Islet precursor cell (in vitro differentiated cells): ENCODE results near the gene CABP7.
"Not testable (repeated sequence)": the region's sequence is repeated elsewhere in the genome, so short reads cannot be mapped to it uniquely, and the experiment has no call there.

ENCODE experiments used
- DNase-seq: peaks from one replicate; pipeline ENCODE4 v3.0.0-alpha.2; 2018

CABP7 gene

DNA sequence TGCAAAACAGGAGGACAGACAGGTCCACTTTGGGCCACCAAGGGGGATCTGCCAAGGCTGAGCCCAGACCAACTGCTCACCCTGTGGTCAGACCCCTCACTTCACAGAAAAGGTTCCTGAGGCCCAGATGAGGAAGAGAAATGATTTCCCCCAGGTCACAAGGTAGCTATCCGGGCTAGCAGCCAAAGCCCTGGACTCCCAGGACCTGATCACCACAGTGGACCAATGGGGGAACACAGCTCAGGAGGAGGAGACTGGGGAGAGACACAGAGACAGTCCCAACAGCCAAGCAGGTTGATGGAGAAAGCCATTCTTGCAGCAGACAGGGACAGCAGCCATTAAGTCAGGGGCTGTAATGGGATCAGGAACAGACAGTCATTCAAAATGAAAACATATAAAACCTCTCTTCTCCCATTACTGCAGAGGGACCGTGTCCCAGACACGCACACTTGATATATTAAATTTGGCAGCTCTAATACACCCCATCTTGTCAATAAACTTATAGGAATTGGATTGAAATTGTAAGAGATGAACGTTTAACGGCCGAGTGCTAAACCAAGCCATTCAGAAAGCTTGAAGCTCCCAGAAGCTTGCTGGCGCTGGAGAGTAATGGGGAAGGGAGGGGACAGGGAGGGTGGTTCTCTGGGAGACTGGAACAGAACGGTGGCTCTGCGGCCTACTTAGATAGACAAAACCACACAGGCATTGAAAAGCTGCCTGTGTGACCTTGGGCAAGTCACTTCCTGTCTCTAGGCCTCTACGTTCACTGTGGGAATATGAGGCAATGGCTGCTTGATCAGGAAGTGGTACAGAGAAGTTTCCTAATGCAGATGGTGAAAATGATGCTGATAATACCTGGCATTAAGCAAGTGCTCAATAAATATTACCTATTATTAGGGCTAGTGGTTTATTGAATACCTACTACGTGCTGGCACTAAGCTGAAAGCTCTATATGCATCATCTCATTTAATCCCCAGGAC is 31.0 kb downstream of the CABP7 start:
- DNase-seq = no peak

DNA sequence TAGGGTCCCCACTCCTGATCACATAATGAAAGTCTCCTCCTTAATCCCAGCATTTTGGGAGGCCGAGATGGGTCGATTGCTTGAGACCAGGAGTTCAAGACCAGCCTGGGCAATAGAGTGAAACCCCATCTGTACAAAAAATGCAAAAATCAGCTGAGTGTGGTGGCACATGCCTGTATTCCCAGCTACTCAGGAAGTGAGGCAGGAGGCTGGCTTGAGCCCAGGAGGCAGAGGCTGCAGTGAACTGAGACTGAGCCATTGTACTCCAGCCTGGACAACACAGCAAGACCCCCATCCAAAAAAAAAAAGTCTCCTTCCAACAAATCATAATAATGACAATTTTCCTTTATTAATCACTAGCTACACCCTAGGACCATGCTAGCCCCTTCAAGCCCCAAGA is 31.9 kb downstream of the CABP7 start:
- no peak for DNase-seq

DNA sequence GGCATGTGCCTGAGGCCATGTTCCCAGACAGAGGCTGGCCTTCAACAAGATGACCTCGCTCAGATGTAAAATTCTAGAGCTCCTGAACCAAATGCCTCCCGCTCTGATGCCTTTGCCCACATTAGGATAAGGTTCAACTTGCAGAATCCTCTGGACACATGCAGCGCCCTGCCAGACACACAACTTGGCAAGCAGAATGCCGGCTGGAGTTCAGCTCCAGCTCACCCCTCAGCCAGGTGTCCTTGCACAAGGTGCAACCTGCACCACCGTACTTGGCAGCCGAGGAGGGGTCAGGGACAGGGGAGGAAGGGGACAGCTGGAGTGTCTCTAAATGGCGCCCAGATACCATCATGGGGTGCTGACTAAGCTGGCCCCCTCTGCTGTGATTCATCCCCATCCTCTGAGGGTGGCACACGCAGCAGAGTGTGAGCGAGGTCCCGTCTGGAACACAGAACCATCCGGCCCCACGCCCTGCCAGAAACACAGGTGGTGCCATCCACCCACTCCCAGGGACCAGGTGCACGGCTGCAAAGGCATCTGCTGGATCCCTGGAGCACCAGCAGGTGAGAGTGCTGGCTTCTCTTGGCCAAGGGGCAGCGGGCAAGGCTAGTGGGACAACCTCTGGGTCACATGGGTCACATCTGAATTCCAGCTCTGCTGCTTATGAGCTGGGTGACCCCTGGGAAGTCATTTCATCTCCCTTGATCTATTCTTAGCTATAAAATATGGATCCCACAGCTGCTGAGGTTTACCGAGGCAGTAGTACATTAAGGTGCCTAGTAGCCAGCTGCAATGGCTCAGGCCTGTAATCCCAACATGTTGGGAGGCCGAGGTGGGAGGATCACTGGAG is 34.2 kb downstream of the CABP7 start:
- DNase-seq = peak; percentile 47

DNA sequence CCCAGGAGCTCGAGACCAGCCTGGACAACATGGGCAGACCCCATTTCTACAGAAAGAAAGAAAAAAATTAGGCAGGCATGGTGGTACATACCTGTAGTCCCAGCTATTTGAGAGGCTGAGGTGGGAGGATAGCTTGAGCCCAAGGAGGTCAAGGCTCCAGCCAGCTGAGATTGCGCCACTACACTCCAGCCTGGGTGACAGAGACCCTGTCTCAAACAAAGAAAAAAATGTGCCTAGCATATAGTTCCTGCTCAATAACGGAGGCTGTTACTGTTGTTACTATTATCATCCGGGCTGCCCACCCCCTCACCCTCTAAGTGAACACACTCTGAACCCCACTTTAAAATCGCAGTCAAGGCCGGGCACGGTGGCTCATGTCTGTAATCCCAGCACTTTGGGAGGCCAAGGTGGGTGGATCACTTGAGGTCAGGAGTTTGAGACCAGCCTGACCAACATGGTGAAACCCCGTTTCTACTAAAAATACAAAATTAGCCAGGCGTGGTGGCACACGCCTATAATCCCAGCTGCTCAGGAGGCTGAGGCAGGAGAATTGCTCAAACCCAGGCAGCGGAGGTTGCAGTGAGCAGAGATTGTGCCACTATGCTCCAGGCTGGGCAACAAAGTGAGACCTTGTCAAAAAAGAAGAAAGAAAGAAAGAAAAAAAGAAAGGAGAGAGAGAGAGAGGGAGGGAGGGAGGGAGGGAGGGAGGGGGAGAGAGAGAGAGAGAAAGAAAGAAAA is 35.0 kb downstream of the CABP7 start:
- DNase-seq = not testable (repeated sequence)

DNA sequence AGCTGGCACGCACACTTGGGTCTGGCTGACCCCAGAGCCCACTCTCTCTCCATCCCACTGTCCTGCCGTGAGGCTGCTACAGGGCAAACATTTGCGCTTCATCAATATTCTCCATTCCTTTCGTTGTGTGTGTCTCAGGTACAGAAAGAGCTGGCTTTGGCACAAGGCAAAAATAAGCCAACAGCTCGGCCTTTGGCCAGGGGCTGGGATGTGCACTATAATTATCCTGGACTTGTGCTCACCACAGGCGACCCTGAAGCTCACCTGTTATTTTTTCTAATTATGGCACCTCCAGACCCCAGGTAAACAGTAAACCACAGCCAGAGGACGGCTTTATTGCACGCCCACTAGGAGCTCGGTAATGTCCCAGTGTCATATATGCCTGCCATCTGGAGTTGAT is 36.1 kb downstream of the CABP7 start:
- no peak for DNase-seq

DNA sequence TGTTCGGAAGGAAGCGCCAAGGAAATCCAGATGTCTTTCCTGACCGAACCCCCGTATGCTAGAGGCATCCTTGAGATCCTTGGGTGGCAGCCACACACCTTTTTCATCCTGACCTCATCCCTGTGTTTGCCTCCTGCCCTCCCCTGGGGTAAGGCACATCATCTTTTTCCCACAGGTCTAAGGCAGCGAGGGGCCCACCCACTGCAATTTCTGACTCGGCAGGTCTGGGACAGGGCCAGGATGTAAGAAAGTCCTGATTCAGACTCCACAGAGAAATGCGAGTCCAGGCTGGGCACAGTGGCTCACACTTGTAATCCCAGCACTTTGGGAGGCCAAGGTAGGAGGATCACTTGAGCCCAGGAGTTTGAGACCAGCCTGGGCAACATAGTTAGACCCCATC is 36.5 kb downstream of the CABP7 start:
- DNase-seq = no peak

DNA sequence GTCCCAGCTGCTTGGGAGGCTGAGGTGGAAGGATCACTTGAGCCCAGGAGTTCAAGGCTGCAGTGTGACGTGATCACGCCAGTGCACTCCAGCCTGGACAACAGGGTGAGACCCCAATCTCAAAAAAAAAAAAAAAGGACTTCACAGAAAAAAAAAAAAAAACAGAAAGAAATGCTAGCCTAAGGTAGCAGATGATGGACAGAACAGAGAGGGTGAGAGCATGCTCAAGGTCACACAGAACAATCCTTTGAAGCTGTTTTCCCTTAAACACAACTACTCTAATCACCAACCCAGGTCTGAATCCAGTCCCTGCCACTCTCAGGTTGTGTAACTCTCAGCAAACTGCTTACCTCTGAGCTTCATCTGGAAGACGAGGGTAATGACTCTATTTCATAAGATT is 37.3 kb downstream of the CABP7 start:
- DNase-seq = no peak

DNA sequence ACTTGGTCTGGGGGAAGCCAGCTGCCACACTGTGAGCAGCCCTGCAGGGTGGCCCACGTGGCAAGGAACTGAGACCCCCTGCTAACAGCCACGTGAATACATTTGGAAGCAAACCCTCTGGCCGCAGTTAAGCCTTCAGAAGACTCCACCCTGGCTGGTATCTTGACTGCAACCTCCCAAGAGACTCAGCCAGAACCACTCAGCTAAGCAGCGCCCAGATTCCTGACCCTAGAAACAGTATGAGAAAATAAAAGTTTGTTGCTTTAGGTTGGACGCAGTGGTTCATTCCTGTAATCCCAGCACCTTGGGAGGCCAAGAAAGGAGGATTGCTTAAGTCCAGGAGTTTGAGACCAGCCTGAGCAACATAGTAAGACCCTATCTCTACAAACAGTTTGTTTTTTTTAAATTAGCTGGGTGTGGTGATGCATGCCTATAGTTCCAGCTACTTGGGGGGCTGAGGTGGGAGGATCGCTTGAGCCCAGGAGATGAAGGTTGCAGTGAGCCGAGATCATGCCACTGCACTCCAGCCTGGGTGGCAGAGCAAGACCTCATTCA is 38.3 kb downstream of the CABP7 start:
- DNase-seq = no peak

DNA sequence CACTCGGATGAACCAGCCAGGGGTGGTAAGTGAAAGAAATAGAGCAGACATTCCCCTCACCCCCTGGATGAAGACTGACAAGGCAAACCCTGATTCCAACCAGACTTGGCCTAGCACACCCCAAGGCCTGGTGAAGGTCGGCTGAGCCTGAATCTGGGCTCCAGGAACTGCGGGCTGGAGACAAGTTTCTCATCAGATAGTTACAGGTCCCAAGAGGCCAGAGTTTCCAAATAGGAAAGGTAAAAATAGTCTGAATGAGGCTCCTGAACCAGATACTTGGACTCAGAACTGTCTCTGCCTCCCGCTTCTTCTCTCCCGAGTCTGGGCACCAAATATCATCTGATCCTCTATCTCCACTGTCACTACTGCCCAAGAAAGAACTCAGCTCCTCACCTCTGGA is 39.2 kb downstream of the CABP7 start:
- DNase-seq = no peak

DNA sequence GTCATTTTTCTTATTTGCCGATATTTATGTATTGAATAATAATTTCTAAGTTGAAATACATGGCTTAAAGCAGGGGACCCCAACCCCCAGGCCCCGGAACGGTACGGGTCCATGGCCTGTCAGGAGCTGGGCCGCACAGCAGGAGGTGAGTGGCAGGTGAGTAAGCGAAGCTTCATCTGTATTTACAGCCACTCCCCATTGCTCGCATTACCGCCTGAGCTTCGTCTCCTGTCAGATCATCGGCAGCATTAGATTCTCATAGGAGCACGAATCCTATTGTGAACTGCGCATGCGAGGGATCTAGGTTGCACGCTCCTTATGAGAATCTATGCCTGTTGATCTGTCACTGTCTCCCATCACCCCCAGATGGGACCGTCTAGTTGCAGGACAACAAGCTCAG is 42.5 kb downstream of the CABP7 start:
- DNase-seq = no peak

DNA sequence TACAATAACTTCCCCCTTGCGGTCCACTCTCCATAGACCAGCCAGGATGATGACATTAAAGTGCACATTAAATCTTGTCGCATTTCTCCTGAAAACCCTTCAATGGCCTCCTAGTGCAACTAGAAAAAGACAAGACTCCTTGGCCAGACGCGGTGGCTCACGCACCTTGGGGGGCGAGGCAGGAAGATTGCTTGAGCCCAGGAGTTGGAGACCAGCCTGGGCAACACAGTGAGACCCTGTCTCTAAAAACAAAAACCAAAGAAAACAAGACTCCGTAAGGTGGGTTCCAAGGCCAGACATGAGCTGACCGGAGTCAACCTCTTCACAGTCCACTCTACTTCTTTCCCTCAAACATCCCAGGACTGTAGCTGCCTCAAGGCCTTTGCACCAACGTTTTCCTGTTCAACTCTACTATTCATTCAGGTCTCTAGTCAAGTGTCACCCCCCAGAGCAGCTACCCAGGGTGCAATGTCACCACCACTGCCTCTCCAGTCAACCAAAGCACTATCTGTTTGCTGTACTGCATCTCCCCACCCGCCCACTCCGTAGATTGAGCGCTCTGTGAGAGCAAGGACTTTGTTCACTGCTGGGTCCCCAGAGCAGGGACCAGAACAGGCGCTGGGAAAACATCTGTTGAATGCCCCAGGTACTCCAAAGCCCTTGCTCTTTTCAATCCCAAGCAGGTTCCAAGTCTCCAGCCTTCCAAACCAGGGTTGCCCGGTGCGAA is 46.3 kb downstream of the CABP7 start:
- DNase-seq = no peak

DNA sequence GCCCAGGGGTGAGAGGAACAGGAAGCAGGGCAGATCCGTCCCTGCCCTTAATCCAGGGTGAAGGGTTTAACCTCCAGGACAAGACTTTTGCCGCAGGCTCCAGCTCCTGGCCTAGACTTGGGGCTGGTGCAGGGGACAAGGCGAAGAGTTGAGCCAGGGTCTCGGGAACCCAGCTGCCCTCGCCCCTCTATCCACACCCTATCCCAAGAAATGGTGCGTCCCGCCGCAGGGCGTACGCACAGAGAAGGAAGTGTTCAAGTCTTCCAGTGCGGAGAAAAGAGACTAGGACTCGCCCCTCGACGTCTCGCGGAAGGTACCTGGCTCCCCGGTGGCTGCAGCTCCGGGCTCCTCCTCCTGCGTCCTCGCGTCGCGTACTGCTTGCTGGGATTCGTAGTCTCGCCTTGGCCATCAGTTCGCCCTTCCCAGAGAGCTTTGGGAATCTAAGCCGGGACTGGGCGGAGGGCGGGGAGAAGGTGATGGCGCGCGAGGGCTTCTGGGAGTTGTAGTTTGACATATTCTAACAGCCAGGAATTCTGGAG is 46.9 kb downstream of the CABP7 start, which contains the start of gene ZMAT5:
Gene ZMAT5, minus strand, starts transcription at position 376 of the 539 bp plus-strand sequence. CDS start 18,463 bp downstream, outside the sequence.
- peak; percentile 99 for DNase-seq

DNA sequence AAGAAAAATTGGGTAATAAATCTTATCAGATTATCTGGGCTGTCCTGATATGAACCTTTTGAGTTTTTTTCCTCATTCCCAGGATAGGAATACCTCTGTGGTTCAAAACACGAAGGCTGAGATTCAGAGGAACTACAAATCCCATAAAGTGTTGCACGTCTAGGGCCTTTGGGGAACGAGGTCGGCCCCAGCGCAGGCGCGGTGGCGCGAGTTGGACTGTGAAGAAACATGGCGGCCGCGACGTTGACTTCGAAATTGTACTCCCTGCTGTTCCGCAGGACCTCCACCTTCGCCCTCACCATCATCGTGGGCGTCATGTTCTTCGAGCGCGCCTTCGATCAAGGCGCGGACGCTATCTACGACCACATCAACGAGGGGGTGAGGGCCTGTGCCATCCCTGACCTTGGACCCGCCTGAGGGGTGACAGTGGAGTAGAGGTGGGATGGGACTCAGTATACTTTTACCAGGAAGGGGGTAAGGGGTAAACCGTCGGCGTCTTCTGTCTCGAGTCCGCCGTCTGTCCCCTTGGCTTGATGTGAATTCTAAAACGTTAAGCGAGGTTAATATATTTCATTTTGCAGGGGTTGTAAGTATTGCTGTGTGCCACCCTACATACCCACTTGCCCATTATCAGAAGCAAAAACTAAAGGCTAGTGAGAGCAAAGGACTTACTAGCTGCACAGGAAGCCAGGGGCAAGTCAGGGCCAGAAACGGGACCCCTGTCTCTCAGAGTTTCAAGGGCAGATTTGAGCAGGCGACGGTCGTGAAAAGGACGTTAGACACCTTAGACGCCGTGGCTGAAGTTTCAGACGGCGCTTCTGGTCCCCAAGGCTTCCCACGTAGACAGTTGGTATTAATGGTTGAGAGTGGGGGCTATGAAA is 47.6 kb downstream of the CABP7 start, which contains the start of gene UQCR10:
Gene UQCR10, plus strand, starts transcription at position 199 of the 881 bp plus-strand sequence. Its CDS starts 30 bp downstream, at position 229.
- DNase-seq = peak; percentile 93

DNA sequence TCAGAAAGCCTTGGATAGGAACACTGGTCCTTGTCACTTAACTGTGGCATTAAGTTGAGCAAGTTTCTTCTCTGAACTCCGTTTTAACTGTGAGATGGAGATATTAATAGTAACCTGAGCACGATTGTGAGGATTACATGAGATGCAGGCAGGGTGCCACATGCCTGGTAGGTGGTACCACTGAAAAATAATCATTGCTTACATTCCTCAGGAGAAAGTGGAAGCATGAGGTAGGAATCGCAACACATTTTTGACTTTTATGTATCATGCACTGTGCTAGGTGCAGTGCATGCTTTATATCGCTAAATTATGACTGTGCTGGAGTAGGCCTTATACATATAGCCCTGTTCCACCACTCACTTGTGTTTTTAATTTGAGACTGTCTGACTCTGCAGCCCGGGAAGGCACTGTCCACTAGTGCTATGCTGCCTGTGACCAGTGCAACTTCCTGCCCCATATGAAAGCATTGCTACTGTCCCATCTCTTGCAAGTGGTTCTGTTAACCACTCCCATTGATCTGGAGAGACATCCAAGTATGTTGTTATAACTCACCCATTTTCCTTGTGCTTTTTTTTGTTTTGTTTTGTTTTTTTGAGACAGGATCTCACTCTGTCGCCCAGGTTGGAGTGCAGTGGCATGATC is 48.4 kb downstream of the CABP7 start:
- no peak for DNase-seq

DNA sequence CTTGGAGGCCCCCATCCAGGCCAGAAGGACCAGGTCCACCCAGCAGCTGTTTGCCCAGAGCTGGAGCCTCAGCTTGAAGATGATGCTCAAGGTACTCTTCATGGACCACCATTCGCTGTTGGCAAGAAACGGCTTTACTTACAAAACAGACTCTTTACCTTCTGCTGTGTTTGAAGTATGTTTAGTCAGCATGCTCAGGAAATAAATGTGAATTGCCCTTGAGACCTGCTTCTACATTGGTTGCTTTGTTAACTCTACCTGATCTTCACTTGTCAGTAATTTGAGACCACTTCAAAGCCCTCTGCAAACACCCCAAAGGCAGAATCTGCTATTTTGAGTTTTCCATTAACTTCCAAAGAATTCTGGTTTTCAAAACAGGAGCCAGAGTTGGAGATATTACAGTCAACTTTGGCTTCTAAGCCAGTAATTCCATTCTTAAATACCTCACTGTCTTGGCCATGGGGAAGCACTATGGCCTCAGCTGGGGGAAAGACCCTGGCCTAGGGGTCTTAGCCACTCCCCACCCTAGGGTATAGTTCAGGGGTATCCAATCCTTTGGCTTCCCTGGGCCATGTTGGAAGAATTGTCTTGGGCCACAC is 50.0 kb downstream of the CABP7 start:
- no peak for DNase-seq

DNA sequence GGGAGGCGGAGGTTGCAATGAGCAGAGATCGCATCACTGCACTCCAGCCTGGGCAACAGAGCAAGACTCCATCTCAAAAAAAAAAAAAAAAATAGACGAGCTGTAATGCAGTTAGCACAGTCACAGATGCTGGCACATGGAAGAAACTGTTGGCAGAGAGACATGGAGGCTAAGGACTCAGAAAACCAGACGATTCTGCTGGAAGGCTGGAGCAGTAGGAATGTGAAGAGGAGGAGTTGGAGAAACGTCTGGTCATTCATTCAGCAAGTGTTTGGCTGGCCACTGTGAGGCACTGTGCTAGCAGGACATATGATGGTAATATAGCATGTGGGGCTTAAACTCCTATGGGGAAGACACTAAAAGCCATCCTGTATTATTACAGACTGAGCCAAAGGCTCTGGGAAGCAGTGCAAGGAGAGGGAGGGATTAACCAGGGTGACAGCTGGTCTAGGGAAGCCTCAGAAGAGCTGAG is 52.4 kb downstream of the CABP7 start:
- DNase-seq = peak; percentile 79

DNA sequence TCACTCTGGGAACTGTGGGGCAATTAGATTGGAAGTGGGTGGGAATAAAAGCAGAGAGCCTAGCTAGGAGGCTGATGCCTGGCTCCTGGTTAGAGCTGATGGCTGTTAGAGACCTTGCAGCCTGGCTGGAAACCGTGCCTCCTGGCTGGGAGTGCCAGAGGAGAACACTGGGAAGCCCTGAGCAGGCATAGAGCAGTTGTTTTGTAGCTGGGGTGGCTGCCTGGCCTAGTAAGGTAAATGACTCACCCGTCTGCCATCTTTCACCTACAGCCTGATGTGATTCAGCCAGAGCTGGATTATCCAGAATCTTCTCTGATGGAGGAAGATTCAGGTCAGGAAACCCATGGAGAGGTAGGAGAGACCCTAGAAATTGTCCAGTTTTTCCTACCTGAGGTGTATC is 53.4 kb downstream of the CABP7 start:
- peak; percentile 93 for DNase-seq

DNA sequence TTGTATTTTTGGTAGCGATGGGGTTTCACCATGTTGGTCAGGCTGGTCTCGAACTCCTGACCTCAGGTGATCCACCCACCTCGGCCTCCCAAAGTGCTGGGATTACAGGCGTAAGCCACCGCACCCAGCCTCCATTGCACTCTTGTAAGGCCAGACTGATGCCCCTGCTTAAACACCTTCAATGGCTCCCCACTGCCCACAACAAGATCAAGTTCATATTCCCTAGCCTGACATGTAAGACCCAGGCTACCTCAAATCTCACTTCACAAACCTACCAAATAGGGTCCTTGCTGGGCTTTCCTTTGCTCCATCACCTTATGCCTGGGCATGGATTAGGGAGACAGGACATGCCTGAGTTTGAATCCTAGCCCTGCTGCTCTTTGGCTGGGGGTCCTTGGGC is 60.4 kb downstream of the CABP7 start:
- no peak for DNase-seq
